HG03520 (cell line): ENCODE data around the gene MAGEB4.
A peak's percentile ranks its signal among the peaks of the same experiment; 100 is the strongest.
"Not testable (repeated sequence)": the region's sequence is repeated elsewhere in the genome, so short reads cannot be mapped to it uniquely, and the experiment has no call there.

ENCODE experiments used
- ATAC-seq: cut with Tn5 transposase; IDR thresholded peaks from one replicate; pipeline ENCODE4 v1.9.1; 2021; ENCODE audit warnings: mild to moderate bottlenecking, moderate library complexity; ENCODE audit not compliant: unreplicated experiment

The MAGEB4 gene

GRCh38 chrX:30241724-30242415, at the start of gene MAGEB4:
TSS of gene MAGEB4 (plus strand) at chrX:30242000. CDS start at chrX:30242136, 136 bp downstream.
- ATAC-seq = no peak

- ATAC-seq = not testable (repeated sequence)
These were observed 47.9 kb upstream of the MAGEB4 start for GRCh38 chrX:30193910-30194309.

- ATAC-seq = peak; percentile 63
These were observed 45.5 kb upstream of the MAGEB4 start for GRCh38 chrX:30196322-30196721.

- ATAC-seq = no peak
These were observed 29.6 kb upstream of the MAGEB4 start for GRCh38 chrX:30212172-30212571.

GRCh38 chrX:30215357-30215843, 26.4 kb upstream of the MAGEB4 start, which contains the start of gene MAGEB2:
TSS of gene MAGEB2 (plus strand) at chrX:30215563. CDS start at chrX:30218581, 3,018 bp downstream.
- ATAC-seq = no peak

- ATAC-seq = no peak
These were observed 24.3 kb upstream of the MAGEB4 start for GRCh38 chrX:30217465-30217864.

- ATAC-seq = no peak
These were observed 22.4 kb upstream of the MAGEB4 start for GRCh38 chrX:30219372-30219771.

- ATAC-seq = no peak
These were observed 21.1 kb upstream of the MAGEB4 start for GRCh38 chrX:30220661-30221060.

- no peak for ATAC-seq
These were observed 17.3 kb upstream of the MAGEB4 start for GRCh38 chrX:30224536-30224935.

GRCh38 chrX:30228526-30228925, 13.3 kb upstream of the MAGEB4 start:
- no peak for ATAC-seq

GRCh38 chrX:30230395-30230794, 11.4 kb upstream of the MAGEB4 start, which contains the start of gene MAGEB3:
TSS of gene MAGEB3 (plus strand) at chrX:30230657. CDS start at chrX:30235925, 5,268 bp downstream.
- no peak for ATAC-seq

- ATAC-seq = no peak
These were observed 5.1 kb downstream of the MAGEB4 start, which contains the start of gene MAGEB1 for GRCh38 chrX:30246769-30247489. TSS of gene MAGEB1 (plus strand) at chrX:30247146. CDS start at chrX:30250494, 3,348 bp downstream.

- peak; percentile 67 for ATAC-seq
These were observed 7.1 kb downstream of the MAGEB4 start for GRCh38 chrX:30248854-30249253.

- peak; percentile 63 for ATAC-seq
These were observed 11.5 kb downstream of the MAGEB4 start for GRCh38 chrX:30253257-30253656.

- ATAC-seq = no peak
These were observed 18.1 kb downstream of the MAGEB4 start for GRCh38 chrX:30259927-30260326.

GRCh38 chrX:30261012-30261411, 19.2 kb downstream of the MAGEB4 start:
- ATAC-seq = no peak

- no peak for ATAC-seq
These were observed 21.0 kb downstream of the MAGEB4 start for GRCh38 chrX:30262763-30263162.

GRCh38 chrX:30270639-30271038, 28.8 kb downstream of the MAGEB4 start:
- ATAC-seq = no peak

- no peak for ATAC-seq
These were observed 33.7 kb downstream of the MAGEB4 start for GRCh38 chrX:30275498-30275897.

- ATAC-seq = no peak
These were observed 36.6 kb downstream of the MAGEB4 start for GRCh38 chrX:30278365-30278764.

- no peak for ATAC-seq
These were observed 38.6 kb downstream of the MAGEB4 start for GRCh38 chrX:30280428-30280827.

GRCh38 chrX:30282527-30282926, 40.7 kb downstream of the MAGEB4 start:
- ATAC-seq = no peak
